ENCODE measurements around the gene NLN. TPM values are rescaled to one million over a fixed set of nuclear protein-coding genes. Genes with fewer than 3 reads are reported as not detected.

Gene NLN
- total and polyA plus RNA-seq, 2 experiments from 2014 or later = 37.7 to 49.6 TPM

DNA sequence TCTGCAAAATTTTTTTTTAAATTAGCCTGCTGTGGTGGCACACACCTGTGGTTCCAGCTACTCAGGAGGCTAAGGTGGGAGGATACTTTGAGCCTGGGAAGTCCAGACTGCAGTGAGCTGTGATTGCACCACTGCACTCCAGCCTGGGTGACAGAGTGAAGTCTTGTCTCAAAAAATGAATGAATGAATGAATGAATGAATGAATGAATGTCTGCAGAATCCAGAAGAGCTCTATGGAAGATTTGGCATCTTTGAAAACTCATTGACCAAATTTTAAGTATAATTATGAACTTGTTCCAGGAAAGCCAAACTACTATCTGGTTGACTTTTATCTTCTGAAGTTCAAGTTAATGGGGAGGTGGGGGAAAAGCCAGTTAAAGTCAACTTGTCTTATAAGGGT, 110.1 kb downstream of the NLN start:
- Histone ChIP-seq H3K4me3 (no peak overlapping the region), H3K4me1 (ENCODE audit: insufficient read depth) (peaks cover 46% of the 10 kb centered on the region), H3K27me3 (replicated peaks; ENCODE audit: insufficient read depth) (no peaks in the 10 kb centered on the region), H3K9ac (no peak overlapping the region), H3F3A (ENCODE audit: insufficient read depth) (peaks cover 26% of the 10 kb centered on the region), H3K9me2 (ENCODE audit: insufficient read depth) (no peaks in the 10 kb centered on the region), H3K9me3 (ENCODE audit: low read depth) (no peaks in the 10 kb centered on the region), H3K4me2 (ENCODE audit: unreplicated experiment) (no peak overlapping the region), H3K36me3 (ENCODE audit: low read depth) (no peaks in the 10 kb centered on the region), H2AFZ (no peak overlapping the region), H4K20me1 (ENCODE audit: insufficient read depth) (no peaks in the 10 kb centered on the region), H3K27ac (no peak overlapping the region), H3K79me2 (ENCODE audit: insufficient read depth) (no peaks in the 10 kb centered on the region; the same call in 1 of the 2 replicates)
- in situ Hi-C loops (cut with MboI) = no loop called here
- TF ChIP-seq EZH2 (IDR thresholded peaks at IDR 0.05; ENCODE audit: insufficient read depth, poor library complexity, severe bottlenecking) = no peak
- no peak for TF ChIP-seq EZH2phosphoT487 (IDR thresholded peaks at IDR 0.05; ENCODE audit: insufficient read depth, low read depth)
- DNase-seq = no peak

- no peak for TF ChIP-seq EZH2 (IDR thresholded peaks at IDR 0.05; ENCODE audit: insufficient read depth, poor library complexity, severe bottlenecking)
- TF ChIP-seq EZH2phosphoT487 (IDR thresholded peaks at IDR 0.05; ENCODE audit: insufficient read depth, low read depth) = no peak
Observed at GRCh38 chr5:65832603-65833228, 110.7 kb downstream of the NLN start.

DNA sequence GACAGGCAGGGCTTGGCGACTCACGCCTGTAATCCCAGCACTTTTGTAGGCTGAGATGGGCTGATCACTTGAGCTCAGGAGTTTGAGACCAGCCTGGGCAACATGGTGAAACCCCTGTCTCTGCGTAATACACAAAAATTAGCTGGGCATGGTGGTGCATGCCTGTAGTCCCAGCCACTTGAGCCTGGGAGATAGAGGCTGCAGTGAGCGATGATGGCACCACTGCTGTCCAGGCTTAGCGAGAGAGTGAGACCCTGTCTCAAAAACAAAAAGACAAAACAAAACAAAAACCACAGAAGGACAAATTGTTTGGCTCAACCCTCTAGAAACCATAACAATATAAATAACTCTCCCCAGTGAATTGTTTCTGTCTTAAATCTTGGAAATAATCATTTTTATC, 111.8 kb downstream of the NLN start:
- H3F3A ChIP-seq (ENCODE audit: insufficient read depth) = peaks cover 17% of the 10 kb centered on the region
- H3K27me3 ChIP-seq (replicated peaks; ENCODE audit: insufficient read depth) = no peaks in the 10 kb centered on the region
- no peaks in the 10 kb centered on the region for H4K20me1 ChIP-seq (ENCODE audit: insufficient read depth)
- H3K79me2 ChIP-seq (ENCODE audit: insufficient read depth) = no peaks in the 10 kb centered on the region
- peaks cover 39% of the 10 kb centered on the region for H3K4me1 ChIP-seq (ENCODE audit: insufficient read depth)
- H3K4me2 ChIP-seq (ENCODE audit: unreplicated experiment) = no peak overlapping the region
- 89 to 94% methylated on average over 5 of the region's 5 CpGs for WGBS, 2 experiments (ENCODE audit: low coverage in 1 of 2, low lambda C conversion rate in 2 of 2, missing lambda C conversion rate in 2 of 2)
- no peak overlapping the region for H3K27ac ChIP-seq
- no peaks in the 10 kb centered on the region for H3K9me2 ChIP-seq (ENCODE audit: insufficient read depth)
- no peak for DNase-seq
- H3K36me3 ChIP-seq (ENCODE audit: low read depth) = no peaks in the 10 kb centered on the region
- no peak overlapping the region for H3K9ac ChIP-seq
- no peak for TF ChIP-seq EZH2 (IDR thresholded peaks at IDR 0.05; ENCODE audit: insufficient read depth, poor library complexity, severe bottlenecking)
- TF ChIP-seq EZH2phosphoT487 (IDR thresholded peaks at IDR 0.05; ENCODE audit: insufficient read depth, low read depth) = no peak
- no peak overlapping the region for H2AFZ ChIP-seq
- no peaks in the 10 kb centered on the region for H3K9me3 ChIP-seq (ENCODE audit: low read depth)
- no peak overlapping the region for H3K4me3 ChIP-seq
- in situ Hi-C loops (cut with MboI) = no loop called here

More at GRCh38 chr5:65832603-65833228, 110.7 kb downstream of the NLN start:
- no peaks in the 10 kb centered on the region for H3K9me2 ChIP-seq (ENCODE audit: insufficient read depth)
- no peaks in the 10 kb centered on the region for H3K9me3 ChIP-seq (ENCODE audit: low read depth)
- H3K4me1 ChIP-seq (ENCODE audit: insufficient read depth) = peaks cover 47% of the 10 kb centered on the region
- H3K36me3 ChIP-seq (ENCODE audit: low read depth) = no peaks in the 10 kb centered on the region
- H3K9ac ChIP-seq = no peak overlapping the region
- no peak for DNase-seq
- H3K27me3 ChIP-seq (replicated peaks; ENCODE audit: insufficient read depth) = no peaks in the 10 kb centered on the region
- H3K4me2 ChIP-seq (ENCODE audit: unreplicated experiment) = no peak overlapping the region
- no peak overlapping the region for H2AFZ ChIP-seq
- H3K79me2 ChIP-seq (ENCODE audit: insufficient read depth) = no peaks in the 10 kb centered on the region
- H3K27ac ChIP-seq = no peak overlapping the region
- in situ Hi-C loops (cut with MboI) = no loop called here
- WGBS, 2 experiments (ENCODE audit: low coverage in 1 of 2, low lambda C conversion rate in 2 of 2, missing lambda C conversion rate in 2 of 2) = 96 to 97% methylated on average over 2 of the region's 2 CpGs
- peaks cover 26% of the 10 kb centered on the region for H3F3A ChIP-seq (ENCODE audit: insufficient read depth)
- no peak overlapping the region for H3K4me3 ChIP-seq
- H4K20me1 ChIP-seq (ENCODE audit: insufficient read depth) = no peaks in the 10 kb centered on the region

- H4K20me1 ChIP-seq (ENCODE audit: insufficient read depth) = no peaks in the 10 kb centered on the region
- no peak overlapping the region for H3K4me2 ChIP-seq (ENCODE audit: unreplicated experiment)
- no peak overlapping the region for H2AFZ ChIP-seq
- no peak overlapping the region for H3K9ac ChIP-seq
- in situ Hi-C loops (cut with MboI) = no loop called here
- peaks cover 34% of the 10 kb centered on the region for H3K4me1 ChIP-seq (ENCODE audit: insufficient read depth)
- no peak overlapping the region for H3K27ac ChIP-seq
- no peaks in the 10 kb centered on the region for H3K27me3 ChIP-seq (replicated peaks; ENCODE audit: insufficient read depth)
- 95 to 100% methylated on average over 1 of the region's 1 CpG for WGBS, 2 experiments (ENCODE audit: low coverage in 1 of 2, low lambda C conversion rate in 2 of 2, missing lambda C conversion rate in 2 of 2)
- DNase-seq = no peak
- TF ChIP-seq EZH2phosphoT487 (IDR thresholded peaks at IDR 0.05; ENCODE audit: insufficient read depth, low read depth) = no peak
- no peak for TF ChIP-seq EZH2 (IDR thresholded peaks at IDR 0.05; ENCODE audit: insufficient read depth, poor library complexity, severe bottlenecking)
- H3K79me2 ChIP-seq (ENCODE audit: insufficient read depth) = no peaks in the 10 kb centered on the region
- H3K4me3 ChIP-seq = no peak overlapping the region
- no peaks in the 10 kb centered on the region for H3K9me3 ChIP-seq (ENCODE audit: low read depth)
- H3K36me3 ChIP-seq (ENCODE audit: low read depth) = no peaks in the 10 kb centered on the region
- no peaks in the 10 kb centered on the region for H3K9me2 ChIP-seq (ENCODE audit: insufficient read depth)
- H3F3A ChIP-seq (ENCODE audit: insufficient read depth) = peaks cover 15% of the 10 kb centered on the region
Observed at GRCh38 chr5:65834306-65834705, 112.3 kb downstream of the NLN start.

GRCh38 chr5:65835191-65835590, 113.2 kb downstream of the NLN start:
- no peak for DNase-seq
- in situ Hi-C loops (cut with MboI) = no loop called here
- H4K20me1 ChIP-seq (ENCODE audit: insufficient read depth) = no peaks in the 10 kb centered on the region
- H3K4me2 ChIP-seq (ENCODE audit: unreplicated experiment) = no peak overlapping the region
- 96 to 99% methylated on average over 2 of the region's 2 CpGs for WGBS, 2 experiments (ENCODE audit: low coverage in 1 of 2, low lambda C conversion rate in 2 of 2, missing lambda C conversion rate in 2 of 2)
- no peaks in the 10 kb centered on the region for H3K79me2 ChIP-seq (ENCODE audit: insufficient read depth)
- peaks cover 15% of the 10 kb centered on the region for H3F3A ChIP-seq (ENCODE audit: insufficient read depth)
- H2AFZ ChIP-seq = no peak overlapping the region
- no peaks in the 10 kb centered on the region for H3K9me3 ChIP-seq (ENCODE audit: low read depth)
- H3K27ac ChIP-seq = no peak overlapping the region
- H3K9me2 ChIP-seq (ENCODE audit: insufficient read depth) = no peaks in the 10 kb centered on the region
- peaks cover 27% of the 10 kb centered on the region for H3K4me1 ChIP-seq (ENCODE audit: insufficient read depth)
- H3K27me3 ChIP-seq (replicated peaks; ENCODE audit: insufficient read depth) = no peaks in the 10 kb centered on the region
- no peaks in the 10 kb centered on the region for H3K36me3 ChIP-seq (ENCODE audit: low read depth)
- TF ChIP-seq EZH2phosphoT487 (IDR thresholded peaks at IDR 0.05; ENCODE audit: insufficient read depth, low read depth) (no peak), EZH2 (IDR thresholded peaks at IDR 0.05; ENCODE audit: insufficient read depth, poor library complexity, severe bottlenecking) (no peak)
- H3K9ac ChIP-seq = no peak overlapping the region
- H3K4me3 ChIP-seq = no peak overlapping the region

Measured in GM23248 (cell line).